Kidney tubule cell (primary cell): ENCODE results near the gene ARID1B.

Experiments
- DNase-seq: peaks from one replicate; pipeline ENCODE4 v3.0.0-alpha.2; 2018; ENCODE audit warnings: low spot score

The ARID1B gene

GRCh38 chr6:157054531-157054979, 277.4 kb downstream of the ARID1B start:
- DNase-seq, result no peak

GRCh38 chr6:157055863-157056262, 278.7 kb downstream of the ARID1B start:
- no peak for DNase-seq

- no peak for DNase-seq
These were observed 279.1 kb downstream of the ARID1B start for GRCh38 chr6:157056275-157056674.

DNA sequence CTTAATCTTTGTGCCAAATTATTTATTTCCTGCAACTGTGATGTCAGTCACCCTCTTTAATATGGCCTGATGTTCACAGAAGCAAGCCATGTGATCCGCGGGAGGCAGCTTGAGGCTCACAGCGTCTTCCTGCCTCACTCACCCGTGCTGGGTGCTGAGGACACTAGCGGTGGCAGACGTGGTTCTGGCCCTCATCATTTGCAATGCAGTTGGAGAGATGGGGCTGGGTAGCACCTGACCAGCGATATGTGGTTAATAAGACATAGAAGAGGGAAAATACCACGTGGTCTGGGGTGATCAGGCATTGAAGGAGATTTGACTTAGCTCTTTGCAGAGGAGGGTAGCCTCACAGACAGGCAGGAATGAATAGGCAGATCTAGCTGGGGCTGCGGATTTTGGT, 281.4 kb downstream of the ARID1B start:
- DNase-seq, result no peak

DNA sequence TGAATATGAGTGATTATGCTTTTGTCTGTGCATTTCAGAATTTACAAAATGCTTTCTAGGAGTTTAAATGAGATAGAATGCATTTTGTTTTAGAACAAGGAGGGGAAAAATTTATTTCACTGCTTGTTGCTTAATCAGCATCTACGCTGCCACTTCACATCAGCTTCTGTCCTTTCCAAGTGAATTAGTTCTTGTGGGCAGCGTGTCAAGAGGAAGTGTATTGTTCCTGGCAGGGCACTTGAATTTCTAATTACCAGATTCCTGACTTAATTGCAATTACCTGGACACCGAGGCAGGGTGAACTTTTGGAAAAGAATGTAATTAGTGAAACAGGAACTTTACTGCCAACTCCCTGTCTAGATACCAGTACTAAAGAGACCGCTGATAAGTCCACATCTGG, 282.6 kb downstream of the ARID1B start:
- DNase-seq, result no peak

DNA sequence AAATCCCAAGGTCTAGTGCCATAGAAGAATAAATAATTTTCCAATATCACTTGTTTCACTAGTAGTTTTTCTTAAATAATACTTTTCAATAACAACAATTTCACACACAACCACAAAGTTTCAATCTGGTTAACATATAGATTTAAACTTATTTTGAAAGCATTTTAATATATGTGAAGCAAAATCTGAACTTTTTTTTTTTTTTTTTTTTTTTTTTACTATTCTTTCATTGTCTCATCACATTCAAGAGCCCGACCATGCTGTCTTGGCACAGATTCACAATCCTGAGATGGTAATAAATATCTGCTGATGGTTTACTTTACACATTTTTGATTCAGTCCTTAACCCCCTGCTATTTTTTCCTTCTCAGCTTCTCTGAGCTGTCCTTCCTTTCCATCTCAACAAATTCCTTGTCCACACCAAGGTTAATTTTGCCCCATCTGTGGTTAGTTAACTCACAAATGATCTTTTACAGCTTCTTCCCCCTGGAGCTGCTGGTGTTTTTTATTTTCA, 283.3 kb downstream of the ARID1B start:
- peak; percentile 39 for DNase-seq

DNA sequence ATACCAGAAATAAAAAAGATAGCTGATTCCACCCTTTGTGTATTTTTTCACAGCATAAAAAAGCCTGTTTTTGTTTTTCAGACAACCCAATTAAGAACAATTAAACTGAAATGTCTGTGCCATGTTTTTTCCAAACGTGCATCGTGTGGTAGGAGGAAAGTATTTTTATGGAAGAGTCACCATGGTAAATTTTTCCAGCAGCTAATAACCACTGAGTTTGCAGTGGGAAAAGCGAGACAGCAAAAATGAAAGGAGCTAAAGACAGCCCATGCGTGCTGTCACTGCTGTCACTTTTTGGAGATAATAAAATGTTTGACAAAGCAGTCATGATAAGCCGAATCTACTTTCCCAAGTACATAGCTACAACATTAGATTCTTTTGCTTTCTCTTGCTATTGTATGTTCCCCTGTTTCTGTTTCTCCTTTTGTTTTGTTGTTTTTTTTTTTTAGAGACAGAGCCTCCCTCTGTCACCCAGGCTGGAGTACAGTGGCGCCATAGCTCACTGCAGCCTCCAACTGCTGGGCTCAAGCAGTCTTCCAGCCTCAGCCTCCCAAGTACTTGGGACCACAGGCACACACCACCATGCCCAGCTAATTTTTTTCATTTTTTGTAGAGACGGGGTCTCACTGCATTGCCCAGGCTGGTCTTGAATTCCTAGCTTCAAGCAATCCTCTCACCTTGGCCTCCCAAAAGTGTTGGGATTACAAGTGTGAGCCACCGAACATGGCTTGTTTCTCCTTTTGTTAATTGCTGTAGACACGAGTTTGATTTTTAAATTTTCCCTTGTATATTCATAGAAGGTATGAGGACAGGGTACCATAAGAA, 284.8 kb downstream of the ARID1B start:
- DNase-seq, result no peak

GRCh38 chr6:157063176-157063905, 286.2 kb downstream of the ARID1B start:
- peak; percentile 22 for DNase-seq

DNA sequence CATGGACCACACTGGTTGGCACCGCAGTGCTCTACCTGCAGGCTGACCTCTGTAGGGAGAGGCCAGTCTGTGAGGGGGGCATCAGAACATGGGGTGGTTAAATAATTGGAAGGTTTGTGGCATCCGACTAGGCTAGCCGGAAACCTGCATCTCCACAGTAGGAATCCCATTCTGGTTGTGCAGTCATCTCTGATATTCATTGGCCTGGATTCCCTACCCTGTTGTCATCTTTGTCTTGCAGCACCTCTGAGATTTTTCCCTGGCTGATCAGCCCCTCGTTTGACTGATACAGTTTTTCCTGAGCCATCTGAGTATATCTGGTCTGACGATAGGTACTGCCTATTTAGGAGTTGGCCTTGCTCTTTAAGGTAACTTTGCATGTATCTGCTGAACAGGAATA, 286.7 kb downstream of the ARID1B start:
- no peak for DNase-seq

- DNase-seq, result no peak
These were observed 287.3 kb downstream of the ARID1B start for GRCh38 chr6:157064502-157064901.

GRCh38 chr6:157065366-157065765, 288.2 kb downstream of the ARID1B start:
- no peak for DNase-seq

DNA sequence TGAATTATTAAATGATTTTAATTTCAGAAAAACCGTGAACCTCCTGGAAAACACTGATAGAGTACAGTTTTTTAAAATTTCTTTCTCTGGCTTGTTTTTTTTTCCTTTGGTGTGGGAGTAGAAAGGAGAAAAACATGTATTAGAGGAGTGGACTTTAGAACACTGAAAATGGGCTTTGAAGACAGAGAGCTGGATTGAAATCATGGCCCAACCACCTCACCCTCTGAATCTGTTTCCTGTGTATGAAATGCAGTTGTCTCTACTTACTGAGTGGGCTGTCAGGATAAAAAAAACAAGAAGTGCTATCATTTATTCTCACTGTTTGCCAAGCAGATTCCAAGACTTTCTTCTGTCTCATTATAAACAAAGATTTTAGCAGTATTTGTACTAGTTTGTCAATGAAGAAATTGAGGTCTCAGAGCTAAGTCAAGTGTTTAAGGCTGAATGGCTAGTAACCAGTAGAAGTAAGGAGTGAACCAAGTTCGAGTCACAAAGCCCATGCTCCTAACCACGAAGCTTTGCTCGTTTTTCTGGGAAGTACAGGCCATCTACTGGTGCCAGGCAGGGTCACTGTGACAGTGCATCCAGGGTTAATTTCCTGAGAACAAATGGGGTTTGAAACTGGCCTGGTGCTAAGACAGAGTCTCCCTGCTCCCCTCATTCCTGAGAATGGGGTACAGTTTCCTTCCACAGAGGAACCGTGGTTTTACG, 289.8 kb downstream of the ARID1B start:
- DNase-seq, result peak; percentile 43

DNA sequence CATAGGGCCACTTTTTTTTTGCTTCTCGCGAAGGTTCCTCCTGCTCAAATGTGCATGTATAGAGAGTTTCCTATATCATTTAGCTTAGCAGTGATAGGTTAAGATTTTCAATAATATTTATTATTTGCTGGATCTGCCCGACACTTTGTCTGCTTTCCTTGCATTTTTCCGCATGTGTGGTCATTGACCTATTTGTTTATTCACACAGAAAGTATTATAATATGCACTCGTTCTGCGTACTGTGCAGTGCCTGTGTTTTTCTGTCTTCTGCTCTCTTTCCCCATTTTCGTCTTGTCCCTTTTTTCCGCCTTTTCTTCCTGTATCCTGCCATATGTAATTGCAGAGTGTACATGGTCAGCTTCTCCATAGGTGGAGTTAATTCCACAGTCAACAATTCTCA, 290.3 kb downstream of the ARID1B start:
- no peak for DNase-seq

DNA sequence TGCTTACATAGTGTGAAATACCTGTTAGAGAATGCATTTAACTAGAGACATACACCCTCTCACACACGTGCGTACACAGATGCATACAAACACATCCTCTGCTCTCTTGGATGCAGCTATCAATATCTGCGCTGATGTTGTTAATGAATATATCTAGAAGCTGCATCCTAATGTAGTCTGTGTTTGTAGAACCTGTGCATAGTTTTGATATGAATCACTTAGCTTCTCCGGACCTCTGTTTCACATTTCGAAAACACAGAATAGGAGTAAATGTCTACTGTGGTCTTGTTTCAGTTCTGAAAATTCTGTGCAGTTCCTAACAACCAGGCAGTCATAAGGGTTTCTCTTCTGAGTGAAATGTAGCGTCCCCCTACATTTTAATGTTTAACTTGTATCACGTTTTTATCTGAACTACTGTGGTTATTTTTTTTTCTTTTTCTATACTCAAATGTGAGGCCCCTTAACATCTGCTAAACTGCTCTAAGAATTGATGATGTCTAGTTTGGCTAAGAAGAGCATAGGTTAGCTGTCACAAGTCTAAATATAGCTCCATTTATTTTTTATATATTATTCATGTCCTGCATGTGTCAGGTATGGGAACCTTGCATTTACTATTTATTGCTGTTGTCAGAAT, 291.6 kb downstream of the ARID1B start:
- peak; percentile 72 for DNase-seq

DNA sequence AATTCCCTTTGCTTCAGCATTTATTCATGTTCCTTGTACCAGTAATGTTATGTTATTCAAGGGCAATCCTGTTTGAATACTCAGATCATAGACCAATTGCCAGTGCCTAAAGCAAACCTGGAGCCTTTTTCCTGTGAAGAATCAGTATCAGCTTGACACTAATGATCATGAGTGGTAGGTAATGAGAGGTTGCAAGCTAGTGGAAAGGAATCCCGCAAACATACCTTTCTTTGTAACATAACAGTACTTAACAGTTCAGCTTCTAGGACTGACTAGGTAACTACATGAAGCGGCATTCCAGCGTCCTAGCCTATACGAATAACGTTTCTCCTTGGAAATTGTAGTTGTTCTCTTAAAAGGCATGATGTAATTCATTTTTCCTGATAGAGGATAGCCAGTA, 292.4 kb downstream of the ARID1B start:
- DNase-seq, result peak; percentile 75

- DNase-seq, result peak; percentile 43
These were observed 293.4 kb downstream of the ARID1B start for GRCh38 chr6:157070403-157071107.

DNA sequence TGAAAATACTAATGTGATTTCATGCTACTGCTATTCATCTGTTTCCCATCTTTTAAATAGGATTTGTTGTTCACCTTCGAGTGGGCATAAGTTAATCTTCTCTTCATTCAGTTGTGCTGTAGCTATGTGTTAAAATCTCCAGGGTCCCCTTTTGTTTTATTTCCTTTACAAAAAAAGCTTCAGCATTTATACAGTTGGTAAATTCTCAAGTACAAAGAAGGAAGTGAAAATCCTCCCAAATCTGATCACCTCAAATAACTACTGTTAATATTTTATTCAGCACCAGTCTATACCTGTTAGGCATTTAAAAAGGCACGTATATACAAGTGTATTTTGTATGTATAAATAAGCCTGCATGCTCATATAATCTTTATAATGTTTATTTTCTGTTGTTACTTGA, 294.9 kb downstream of the ARID1B start:
- DNase-seq, result no peak

- DNase-seq, result no peak
These were observed 296.4 kb downstream of the ARID1B start for GRCh38 chr6:157073596-157073995.

- DNase-seq, result no peak
These were observed 297.8 kb downstream of the ARID1B start for GRCh38 chr6:157074969-157075368.

GRCh38 chr6:157075549-157076450, 298.6 kb downstream of the ARID1B start:
- DNase-seq, result peak; percentile 71
